ENCODE data around the gene EXOC3L1. TPM values are rescaled to one million over a fixed set of nuclear protein-coding genes. Genes with fewer than 3 reads are reported as not detected.

EXOC3L1 gene
- total and polyA plus RNA-seq, 2 of the 13 experiments (the other 11 are each of a cell fraction or from before 2014, with no cell fraction given), result 0.12 TPM; not detected in 1

DNA sequence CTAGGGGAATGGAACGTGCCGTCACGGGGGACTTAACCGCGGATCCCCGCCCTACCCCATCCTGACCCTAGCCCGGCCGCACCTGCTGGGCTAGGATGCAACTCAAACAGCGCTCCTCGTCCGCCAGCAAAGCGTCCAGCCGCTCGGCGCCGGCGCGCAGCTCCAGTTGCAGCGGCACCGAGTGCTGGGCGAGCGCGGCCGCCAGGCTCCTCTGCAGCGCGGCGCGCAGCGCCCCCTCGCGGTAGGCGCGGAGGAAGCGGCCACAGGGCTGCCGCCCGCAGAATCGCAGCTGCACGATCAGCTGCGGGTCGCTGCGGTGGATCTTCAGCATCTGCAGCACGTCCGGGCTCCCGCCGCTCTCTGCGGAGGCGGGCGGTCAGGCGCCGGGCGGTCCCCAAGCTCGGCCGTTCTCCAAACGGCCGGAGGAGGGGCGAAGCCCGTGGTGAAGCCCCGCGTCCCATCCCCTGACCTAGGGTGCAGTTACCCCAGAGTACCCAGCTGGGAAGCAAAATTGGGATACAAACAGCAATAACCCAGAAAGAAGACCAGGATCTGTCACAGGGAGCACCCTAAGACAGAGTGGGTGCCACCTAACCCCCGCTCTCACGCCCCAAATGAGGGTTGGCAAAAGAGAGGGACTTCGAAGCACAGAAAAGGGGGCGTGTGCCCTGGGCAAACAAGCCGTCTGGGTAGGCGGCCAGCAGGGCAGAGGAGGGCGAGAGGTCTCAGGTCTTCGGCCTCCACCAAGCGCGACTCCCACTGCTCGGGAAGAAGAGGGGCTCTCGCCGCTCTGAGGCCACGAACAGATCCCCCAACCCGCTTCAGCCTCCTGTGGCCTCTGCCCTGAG, 34.4 kb downstream of the EXOC3L1 start (continued):
- no peak for TF ChIP-seq ZZZ3 (CRISPR knock-in tag; IDR thresholded peaks at IDR 0.05; ENCODE audit: borderline replicate concordance)
- TF ChIP-seq RFX5 (IDR thresholded peaks at IDR 0.05; ENCODE audit: low read depth, low read length), result 0 out of 2 replicates have a peak, but pooled peaks have one; percentile 25
- TF ChIP-seq ZNF367 (CRISPR knock-in tag; IDR thresholded peaks at IDR 0.05; ENCODE audit: borderline replicate concordance), result no peak
- TF ChIP-seq, protein P1, sequence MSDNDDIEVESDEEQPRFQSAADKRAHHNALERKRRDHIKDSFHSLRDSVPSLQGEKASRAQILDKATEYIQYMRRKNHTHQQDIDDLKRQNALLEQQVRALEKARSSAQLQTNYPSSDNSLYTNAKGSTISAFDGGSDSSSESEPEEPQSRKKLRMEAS (IDR thresholded peaks at IDR 0.05), result peak; percentile 78
- 0 out of 2 replicates have a peak, but pooled peaks have one; percentile 25 for TF ChIP-seq TEF (CRISPR knock-in tag; IDR thresholded peaks at IDR 0.05)
- TF ChIP-seq DBP (CRISPR knock-in tag; IDR thresholded peaks at IDR 0.05; ENCODE audit: not compliant biosample characterization), result peak; percentile 88
- TF ChIP-seq TBX3 (IDR thresholded peaks at IDR 0.05; ENCODE audit: borderline replicate concordance), result no peak
- TF ChIP-seq MXD3 (CRISPR knock-in tag; IDR thresholded peaks at IDR 0.05), result peak; percentile 71; the same call in 1 of the 2 replicates
- TF ChIP-seq ZBTB8A (CRISPR knock-in tag; IDR thresholded peaks at IDR 0.05; ENCODE audit: borderline replicate concordance, low read depth), result no peak
- TF ChIP-seq POLR2AphosphoS5 (IDR thresholded peaks at IDR 0.05; ENCODE audit: low read depth, low read length), result no peak
- no peak for TF ChIP-seq ATF2 (CRISPR knock-in tag; IDR thresholded peaks at IDR 0.05)
- TF ChIP-seq CENPT (CRISPR knock-in tag; IDR thresholded peaks at IDR 0.05; ENCODE audit: low read depth), result peak; percentile 18; the same call in 1 of the 2 replicates
- TF ChIP-seq, protein P2, sequence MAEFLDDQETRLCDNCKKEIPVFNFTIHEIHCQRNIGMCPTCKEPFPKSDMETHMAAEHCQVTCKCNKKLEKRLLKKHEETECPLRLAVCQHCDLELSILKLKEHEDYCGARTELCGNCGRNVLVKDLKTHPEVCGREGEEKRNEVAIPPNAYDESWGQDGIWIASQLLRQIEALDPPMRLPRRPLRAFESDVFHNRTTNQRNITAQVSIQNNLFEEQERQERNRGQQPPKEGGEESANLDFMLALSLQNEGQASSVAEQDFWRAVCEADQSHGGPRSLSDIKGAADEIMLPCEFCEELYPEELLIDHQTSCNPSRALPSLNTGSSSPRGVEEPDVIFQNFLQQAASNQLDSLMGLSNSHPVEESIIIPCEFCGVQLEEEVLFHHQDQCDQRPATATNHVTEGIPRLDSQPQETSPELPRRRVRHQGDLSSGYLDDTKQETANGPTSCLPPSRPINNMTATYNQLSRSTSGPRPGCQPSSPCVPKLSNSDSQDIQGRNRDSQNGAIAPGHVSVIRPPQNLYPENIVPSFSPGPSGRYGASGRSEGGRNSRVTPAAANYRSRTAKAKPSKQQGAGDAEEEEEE (CRISPR knock-in tag; IDR thresholded peaks at IDR 0.05; ENCODE audit: borderline replicate concordance), result no peak
- TF ChIP-seq, protein P3, sequence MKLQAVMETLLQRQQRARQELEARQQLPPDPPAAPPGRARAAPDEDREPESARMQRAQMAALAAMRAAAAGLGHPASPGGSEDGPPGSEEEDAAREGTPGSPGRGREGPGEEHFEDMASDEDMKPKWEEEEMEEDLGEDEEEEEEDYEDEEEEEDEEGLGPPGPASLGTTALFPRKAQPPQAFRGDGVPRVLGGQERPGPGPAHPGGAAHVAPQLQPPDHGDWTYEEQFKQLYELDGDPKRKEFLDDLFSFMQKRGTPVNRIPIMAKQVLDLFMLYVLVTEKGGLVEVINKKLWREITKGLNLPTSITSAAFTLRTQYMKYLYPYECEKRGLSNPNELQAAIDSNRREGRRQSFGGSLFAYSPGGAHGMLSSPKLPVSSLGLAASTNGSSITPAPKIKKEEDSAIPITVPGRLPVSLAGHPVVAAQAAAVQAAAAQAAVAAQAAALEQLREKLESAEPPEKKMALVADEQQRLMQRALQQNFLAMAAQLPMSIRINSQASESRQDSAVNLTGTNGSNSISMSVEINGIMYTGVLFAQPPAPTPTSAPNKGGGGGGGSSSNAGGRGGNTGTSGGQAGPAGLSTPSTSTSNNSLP (IDR thresholded peaks at IDR 0.05; ENCODE audit: low read depth, low read length), result no peak
- TF ChIP-seq MED1 (CRISPR knock-in tag; IDR thresholded peaks at IDR 0.05), result peak; percentile 77
- no peak for TF ChIP-seq ZNF17 (CRISPR knock-in tag; IDR thresholded peaks at IDR 0.05)
- TF ChIP-seq, protein P4, sequence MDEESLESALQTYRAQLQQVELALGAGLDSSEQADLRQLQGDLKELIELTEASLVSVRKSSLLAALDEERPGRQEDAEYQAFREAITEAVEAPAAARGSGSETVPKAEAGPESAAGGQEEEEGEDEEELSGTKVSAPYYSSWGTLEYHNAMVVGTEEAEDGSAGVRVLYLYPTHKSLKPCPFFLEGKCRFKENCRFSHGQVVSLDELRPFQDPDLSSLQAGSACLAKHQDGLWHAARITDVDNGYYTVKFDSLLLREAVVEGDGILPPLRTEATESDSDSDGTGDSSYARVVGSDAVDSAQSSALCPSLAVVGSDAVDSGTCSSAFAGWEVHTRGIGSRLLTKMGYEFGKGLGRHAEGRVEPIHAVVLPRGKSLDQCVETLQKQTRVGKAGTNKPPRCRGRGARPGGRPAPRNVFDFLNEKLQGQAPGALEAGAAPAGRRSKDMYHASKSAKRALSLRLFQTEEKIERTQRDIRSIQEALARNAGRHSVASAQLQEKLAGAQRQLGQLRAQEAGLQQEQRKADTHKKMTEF (CRISPR knock-in tag; IDR thresholded peaks at IDR 0.05), result peak; percentile 69; the same call in 1 of the 2 replicates
- TF ChIP-seq ZNF709 (CRISPR knock-in tag; IDR thresholded peaks at IDR 0.05), result peak; percentile 64; the same call in 1 of the 2 replicates
- 0 out of 2 replicates have a peak, but pooled peaks have one; percentile 14 for TF ChIP-seq ZC3H13 (CRISPR knock-in tag; IDR thresholded peaks at IDR 0.05)
- no peak for TF ChIP-seq TCF7L2 (IDR thresholded peaks at IDR 0.05; ENCODE audit: low read depth, low read length)

All from HepG2 (cell line).